ENCODE measurements around the gene BARX1. TPM values are rescaled to one million over a fixed set of nuclear protein-coding genes. Genes with fewer than 3 reads are reported as not detected.

The BARX1 gene
- total RNA-seq, 1 experiment from 2014 or later = not detected

GRCh38 chr9:93907551-93908199 lies 47.5 kb downstream of the BARX1 start:
- Histone ChIP-seq H3K4me3 (no peak overlapping the region), H3K36me3 (no peaks in the 10 kb centered on the region), H3K9me3 (replicated peaks) (no peaks in the 10 kb centered on the region), H3K27me3 (0 out of 2 replicates have a peak, but pooled peaks cover 11% of the 10 kb centered on the region), H3K27ac (no peak overlapping the region), H3K4me1 (no peaks in the 10 kb centered on the region)
- DNase-seq = no peak

- Histone ChIP-seq H3K27ac (no peak overlapping the region), H3K4me3 (no peak overlapping the region), H3K36me3 (no peaks in the 10 kb centered on the region), H3K4me1 (no peaks in the 10 kb centered on the region), H3K9me3 (replicated peaks) (no peaks in the 10 kb centered on the region), H3K27me3 (0 out of 2 replicates have a peak, but pooled peaks cover 8% of the 10 kb centered on the region)
- no peak for DNase-seq
Measured at GRCh38 chr9:93906195-93906880, 48.8 kb downstream of the BARX1 start.

GRCh38 chr9:93905473-93906133 lies 49.6 kb downstream of the BARX1 start:
- no peaks in the 10 kb centered on the region for H3K4me1 ChIP-seq
- no peaks in the 10 kb centered on the region for H3K9me3 ChIP-seq (replicated peaks)
- DNase-seq = no peak
- H3K4me3 ChIP-seq = no peak overlapping the region
- H3K27ac ChIP-seq = no peak overlapping the region
- H3K27me3 ChIP-seq = 0 out of 2 replicates have a peak, but pooled peaks cover 8% of the 10 kb centered on the region
- H3K36me3 ChIP-seq = no peaks in the 10 kb centered on the region

- Histone ChIP-seq H3K4me3 (no peak overlapping the region), H3K27ac (no peak overlapping the region), H3K4me1 (no peaks in the 10 kb centered on the region), H3K27me3 (peaks cover 10% of the 10 kb centered on the region; the same call in 1 of the 2 replicates), H3K36me3 (no peaks in the 10 kb centered on the region), H3K9me3 (replicated peaks) (no peaks in the 10 kb centered on the region)
- no peak for DNase-seq
Measured at GRCh38 chr9:93904649-93905472, 50.3 kb downstream of the BARX1 start.

GRCh38 chr9:93903886-93904648 lies 51.1 kb downstream of the BARX1 start:
- H3K36me3 ChIP-seq = no peaks in the 10 kb centered on the region
- H3K4me1 ChIP-seq = no peaks in the 10 kb centered on the region
- peaks cover 11% of the 10 kb centered on the region; the same call in 1 of the 2 replicates for H3K27me3 ChIP-seq
- no peak overlapping the region for H3K27ac ChIP-seq
- H3K4me3 ChIP-seq = no peak overlapping the region
- H3K9me3 ChIP-seq (replicated peaks) = no peaks in the 10 kb centered on the region
- no peak for DNase-seq

- H3K4me1 ChIP-seq = no peaks in the 10 kb centered on the region
- H3K27me3 ChIP-seq = peaks cover 15% of the 10 kb centered on the region
- H3K36me3 ChIP-seq = no peaks in the 10 kb centered on the region
- no peak for DNase-seq
- no peak overlapping the region for H3K27ac ChIP-seq
- H3K9me3 ChIP-seq (replicated peaks) = no peaks in the 10 kb centered on the region
- H3K4me3 ChIP-seq = no peak overlapping the region
Measured at GRCh38 chr9:93902780-93903655, 52.1 kb downstream of the BARX1 start.

DNA sequence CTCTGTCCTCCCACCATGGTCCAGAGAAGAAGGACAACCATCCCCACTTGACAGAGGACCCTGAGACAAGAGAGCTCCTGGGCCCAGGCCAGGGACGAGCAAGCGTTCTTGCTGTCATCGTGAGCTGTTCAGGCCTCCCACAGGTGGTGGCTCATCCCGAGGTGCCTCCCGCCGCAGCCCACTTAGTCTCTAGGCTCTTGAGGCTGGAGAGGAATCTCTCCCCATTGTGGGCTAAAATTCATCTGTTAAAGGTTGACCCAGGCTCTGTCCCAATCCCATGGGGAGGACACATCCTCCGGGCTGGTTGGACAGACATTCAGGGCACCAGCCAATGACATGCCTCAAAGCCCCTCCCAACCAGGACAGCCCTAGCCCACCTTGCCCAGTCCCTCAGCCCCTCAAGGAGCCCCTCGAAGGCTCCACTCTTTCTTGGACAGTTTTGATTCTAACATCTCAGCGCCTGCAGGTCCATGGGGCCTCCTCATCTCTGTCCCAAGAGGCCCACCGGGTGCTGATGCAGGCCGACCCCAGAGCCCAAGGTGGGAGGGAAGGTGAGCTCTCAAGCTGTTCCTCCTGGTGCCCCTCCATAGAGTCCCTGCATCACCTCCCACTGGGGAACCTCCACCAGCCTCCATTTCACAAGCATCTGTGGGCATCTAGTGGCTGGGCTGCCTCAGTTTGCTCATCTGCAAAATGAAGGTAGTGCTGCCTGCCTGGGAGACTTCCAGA lies 52.9 kb downstream of the BARX1 start:
- Histone ChIP-seq H3K4me1 (no peaks in the 10 kb centered on the region), H3K27ac (no peak overlapping the region), H3K27me3 (peaks cover 15% of the 10 kb centered on the region), H3K9me3 (replicated peaks) (no peaks in the 10 kb centered on the region), H3K36me3 (no peaks in the 10 kb centered on the region), H3K4me3 (no peak overlapping the region)
- no peak for DNase-seq

Other genes with a start within 250 kb of the BARX1 start
- 19.8 and 23.9 TPM in 2 replicates for gene PTPDC1, start 129.1 kb upstream of the BARX1 start, total RNA-seq (2014; rRNA removed; shearing (Covaris generic))

All from SJCRH30 (cell line).